Heart right ventricle (tissue), 16 donors: ENCODE measurements around the gene SMYD2. TPM values are rescaled to one million over a fixed set of nuclear protein-coding genes. Genes with fewer than 3 reads are reported as not detected.

Experiments used
- ATAC-seq, 8 donors: fragments of 200-7000 bp; cut with Tn5 transposase; one replicate each; pipeline ENCODE4 v1.9.1; 2020; ENCODE audit warnings: mild to moderate bottlenecking in 8 of 8, moderate library complexity in 8 of 8, moderate number of reproducible peaks in 1 of 8
- DNase-seq, 2 donors: peaks; one replicate each; pipeline ENCODE4 v3.0.0-alpha.2; 2020
- H3K27ac ChIP-seq, 10 donors: fragments of 200-600 bp; sonication (generic) in 2 of 10; one replicate each; pipeline versions ENCODE4 v1.5.0 to v1.8.0; 2020 to 2022; ENCODE audit warnings: mild to moderate bottlenecking in 3 of 10
- H3K27me3 ChIP-seq, 7 donors: fragments of 200-600 bp; one replicate each; pipeline ENCODE4 v1.8.0; 2021 to 2022; ENCODE audit warnings: mild to moderate bottlenecking in 2 of 7
- H3K36me3 ChIP-seq, 9 donors: fragments of 200-600 bp; sonication (generic) in 1 of 9; one replicate each; pipeline versions ENCODE4 v1.5.0 to v1.8.0; 2020 to 2022; ENCODE audit warnings: mild to moderate bottlenecking in 2 of 9
- H3K4me1 ChIP-seq, 9 donors: fragments of 200-600 bp; sonication (generic) in 1 of 9; one replicate each; pipeline versions ENCODE4 v1.5.0 to v1.8.0; 2020 to 2022; ENCODE audit warnings: mild to moderate bottlenecking in 4 of 9
- H3K4me3 ChIP-seq, 10 donors: fragments of 200-600 bp; sonication (generic) in 2 of 10; one replicate each; pipeline versions ENCODE4 v1.5.0 to v1.8.0; 2020 to 2022; ENCODE audit warnings: mild to moderate bottlenecking in 7 of 10, moderate library complexity in 2 of 10
- H3K9me3 ChIP-seq, 11 donors: fragments of 200-600 bp in 10 of 11; sonication (generic) in 2 of 11; one replicate each; pipeline versions ENCODE4 v1.5.0 to v1.8.0; 2013 to 2022; ENCODE audit warnings: mild to moderate bottlenecking in 2 of 11, control low read depth in 1 of 11, moderate library complexity in 1 of 11
- WGBS, 2 donors: extraction: QIAGEN DNeasy Blood & Tissue Kit; methylation state at CpG; one replicate each; pipeline ENCODE4 v1.1.7; 2013; ENCODE audit warnings: inconsistent platforms in 1 of 2; 5-methylcytosine and 5-hydroxymethylcytosine counted together
- intact Hi-C, 10 donors: fragments of 100-400 bp; cut with DNase I; formaldehyde crosslinking; loops; one replicate each; pipeline versions ENCODE4 v1.11.1 to v1.14.2; 2022
- polyA plus RNA-seq, 2 donors: library from polyadenylated mRNA; stranded (reverse); fragments of 200-250 nt; gene quantifications; one replicate each; pipeline ENCODE4 v1.2.3, GENCODE V29; 2013
- total RNA-seq, 10 donors: library from RNA; stranded (reverse); fragmentation: NEBNext Ultra II Directional in 3 of 10; extraction: Animal tissue kit (Norgen Biotek cat#: 25700) in 3 of 10; gene quantifications; one replicate each; pipeline versions ENCODE4 v1.2.1 to v1.2.4, GENCODE V29; 2021 to 2023
- TF ChIP-seq, protein P1 (sequence below), 9 donors: fragments of 200-600 bp; sonication (generic) in 2 of 9; IDR thresholded peaks; one replicate each; pipeline versions ENCODE4 v1.5.0 to v1.8.0; 2021 to 2022; ENCODE audit warnings: antibody characterized with exemption in 9 of 9, mild to moderate bottlenecking in 5 of 9, moderate library complexity in 1 of 9
- donor health status: Arrhythmogenic right ventricular cardiomyopathy.
- donor health status: ischemic (EF 13 %, LVEDD 7.1; RV severe dilation, severe dysfunction).
- donor health status: healthy with polysubstance abuse.
- donor health status: DM: no; HTN: yes; CAD: no.
- donor health status: DM: no; HTN: no; CAD: no.
- donor health status: ischemic (EF 25% LVEDD 6.9; RV normal size, moderate dysfunction).
- donor health status: ischemic (EF 25% LVEDD 5.7; RV mildly dilated, moderate dysfunction).
- donor health status: healthy.
- donor health status: DM: yes; HTN: yes; CAD: no.
- donor health status: Ischemic cardiomyopathy.
- donor health status: ischemic (EF 35%, LVEDD 5.7; RV mildly dilated, moderate dysfunction).
- donor health status: nonischemic (EF 11% LVEDD 7.7; RV severe dilation, severe dysfunction).
- donor health status: DM: yes; HTN: yes; CAD: no.
- donor health status: PGD.
- donor health status: ischemic (EF 29% LVEDD 5.4; RV normal size, mild dysfunction).
- donor health status: nonischemic (EF 23%, LVEDD 6.1; RV moderate dilation, normal function).

Gene SMYD2
- total and polyA plus RNA-seq, 12 donors = 97.3 to 438 (median 292) TPM

GRCh38 chr1:214236477-214236876, 44.5 kb upstream of the SMYD2 start:
- no peaks in the 10 kb centered on the region for H3K9me3 ChIP-seq
- intact Hi-C loops = no loop called here
- 50% methylated on average over 2 of the region's 2 CpGs for WGBS, 2 donors

DNA sequence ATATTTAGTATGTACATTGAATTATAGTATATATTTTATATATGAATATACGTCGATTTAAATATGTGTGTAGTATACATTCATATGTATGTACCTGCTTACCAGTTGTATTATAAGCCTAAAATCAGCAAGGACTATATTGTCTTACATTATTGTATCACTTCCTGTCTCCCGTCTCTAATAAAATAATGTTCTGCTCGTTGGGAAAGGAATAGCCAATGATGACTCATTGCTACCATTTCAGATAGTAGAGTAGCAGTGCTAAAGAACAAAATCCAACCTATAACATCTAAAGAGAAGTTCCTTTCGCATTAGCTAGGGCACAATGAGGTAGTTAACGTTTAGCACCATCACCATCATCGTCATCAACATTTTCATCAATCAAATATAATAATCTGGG, 39.9 kb upstream of the SMYD2 start:
- Histone ChIP-seq H3K36me3 (no peaks in the 10 kb centered on the region), H3K4me1 (no peaks in the 10 kb centered on the region), H3K4me3 (no peak overlapping the region), H3K27me3 (peaks cover 0 to 3% (median 0%) of the 10 kb centered on the region in 7 donors), H3K27ac (no peak overlapping the region), H3K9me3 (no peaks in the 10 kb centered on the region)
- WGBS, 2 donors = 76 to 81% methylated on average over 7 of the region's 7 CpGs
- intact Hi-C loops = no loop called here
- DNase-seq (no peak), ATAC-seq (no peak)
- TF ChIP-seq, protein P1, sequence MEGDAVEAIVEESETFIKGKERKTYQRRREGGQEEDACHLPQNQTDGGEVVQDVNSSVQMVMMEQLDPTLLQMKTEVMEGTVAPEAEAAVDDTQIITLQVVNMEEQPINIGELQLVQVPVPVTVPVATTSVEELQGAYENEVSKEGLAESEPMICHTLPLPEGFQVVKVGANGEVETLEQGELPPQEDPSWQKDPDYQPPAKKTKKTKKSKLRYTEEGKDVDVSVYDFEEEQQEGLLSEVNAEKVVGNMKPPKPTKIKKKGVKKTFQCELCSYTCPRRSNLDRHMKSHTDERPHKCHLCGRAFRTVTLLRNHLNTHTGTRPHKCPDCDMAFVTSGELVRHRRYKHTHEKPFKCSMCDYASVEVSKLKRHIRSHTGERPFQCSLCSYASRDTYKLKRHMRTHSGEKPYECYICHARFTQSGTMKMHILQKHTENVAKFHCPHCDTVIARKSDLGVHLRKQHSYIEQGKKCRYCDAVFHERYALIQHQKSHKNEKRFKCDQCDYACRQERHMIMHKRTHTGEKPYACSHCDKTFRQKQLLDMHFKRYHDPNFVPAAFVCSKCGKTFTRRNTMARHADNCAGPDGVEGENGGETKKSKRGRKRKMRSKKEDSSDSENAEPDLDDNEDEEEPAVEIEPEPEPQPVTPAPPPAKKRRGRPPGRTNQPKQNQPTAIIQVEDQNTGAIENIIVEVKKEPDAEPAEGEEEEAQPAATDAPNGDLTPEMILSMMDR (IDR thresholded peaks at IDR 0.05) = no peak

More at GRCh38 chr1:214236477-214236876, 44.5 kb upstream of the SMYD2 start:
- Histone ChIP-seq H3K4me1 (peaks cover 0 to 8% (median 0%) of the 10 kb centered on the region in 9 donors), H3K36me3 (no peaks in the 10 kb centered on the region), H3K27me3 (peaks cover 0 to 4% (median 0%) of the 10 kb centered on the region in 7 donors), H3K4me3 (no peak overlapping the region), H3K27ac (no peak overlapping the region)
- no peak for DNase-seq
- TF ChIP-seq, protein P1 (IDR thresholded peaks at IDR 0.05) = no peak
- ATAC-seq = no peak

GRCh38 chr1:214244252-214244651, 36.7 kb upstream of the SMYD2 start:
- Histone ChIP-seq H3K27ac (no peak overlapping the region), H3K4me1 (no peaks in the 10 kb centered on the region), H3K27me3 (peaks cover 0 to 4% (median 0%) of the 10 kb centered on the region in 7 donors), H3K36me3 (no peaks in the 10 kb centered on the region), H3K9me3 (no peaks in the 10 kb centered on the region), H3K4me3 (no peak overlapping the region)
- ATAC-seq (no peak), DNase-seq (no peak)
- intact Hi-C loops = no loop called here
- 95% methylated on average over 20 of the region's 20 CpGs for WGBS, 2 donors
- TF ChIP-seq, protein P1 (IDR thresholded peaks at IDR 0.05) = no peak

- DNase-seq (no peak), ATAC-seq (no peak)
- intact Hi-C loops = no loop called here
- TF ChIP-seq, protein P1 (IDR thresholded peaks at IDR 0.05) = no peak
- Histone ChIP-seq H3K27ac (no peak overlapping the region), H3K4me1 (no peaks in the 10 kb centered on the region), H3K36me3 (no peaks in the 10 kb centered on the region), H3K9me3 (no peaks in the 10 kb centered on the region), H3K4me3 (no peak overlapping the region), H3K27me3 (peaks cover 0 to 4% (median 0%) of the 10 kb centered on the region in 7 donors)
- WGBS, 2 donors = 89 to 90% methylated on average over 2 of the region's 2 CpGs
Measured at GRCh38 chr1:214244841-214245240, 36.1 kb upstream of the SMYD2 start.
